ENCODE data around the gene ANKRD36B. TPM values are rescaled to one million over a fixed set of nuclear protein-coding genes. Genes with fewer than 3 reads are reported as not detected.
"Not testable (repeated sequence)": the region's sequence is repeated elsewhere in the genome, so short reads cannot be mapped to it uniquely, and the experiment has no call there.

Gene ANKRD36B
- total RNA-seq, 2 donors from 2014 or later: 5.5 to 8.0 TPM

- DNase-seq; ATAC-seq; intact Hi-C loops (cut with DNase I): not testable (repeated sequence)
Observed at GRCh38 chr2:97565674-97566073, 24.0 kb downstream of the ANKRD36B start.

- DNase-seq; ATAC-seq; intact Hi-C loops (cut with DNase I): not testable (repeated sequence)
Observed at GRCh38 chr2:97552406-97552805, 37.3 kb downstream of the ANKRD36B start.

GRCh38 chr2:97550498-97550897 lies 39.2 kb downstream of the ANKRD36B start:
- DNase-seq; intact Hi-C loops (cut with DNase I); ATAC-seq: not testable (repeated sequence)

GRCh38 chr2:97549058-97549457 lies 40.6 kb downstream of the ANKRD36B start:
- intact Hi-C loops (cut with DNase I); ATAC-seq; DNase-seq: not testable (repeated sequence)

- DNase-seq; ATAC-seq; intact Hi-C loops (cut with DNase I): not testable (repeated sequence)
Observed at GRCh38 chr2:97548536-97548935, 41.1 kb downstream of the ANKRD36B start.

- DNase-seq: no peak
- no peak for ATAC-seq
- intact Hi-C loops (cut with DNase I): no loop called here
Observed at GRCh38 chr2:97546711-97547110, 43.0 kb downstream of the ANKRD36B start.

- intact Hi-C loops (cut with DNase I); ATAC-seq; DNase-seq: not testable (repeated sequence)
Observed at GRCh38 chr2:97544911-97545310, 44.8 kb downstream of the ANKRD36B start.

- ATAC-seq; DNase-seq; intact Hi-C loops (cut with DNase I): not testable (repeated sequence)
Observed at GRCh38 chr2:97525904-97526303, 63.8 kb downstream of the ANKRD36B start.

- DNase-seq; intact Hi-C loops (cut with DNase I); ATAC-seq: not testable (repeated sequence)
Observed at GRCh38 chr2:97523816-97524215, 65.9 kb downstream of the ANKRD36B start.

- DNase-seq; intact Hi-C loops (cut with DNase I); ATAC-seq: not testable (repeated sequence)
Observed at GRCh38 chr2:97522916-97523555, 66.6 kb downstream of the ANKRD36B start.

GRCh38 chr2:97495651-97496050 lies 94.0 kb downstream of the ANKRD36B start:
- DNase-seq; intact Hi-C loops (cut with DNase I); ATAC-seq: not testable (repeated sequence)

- ATAC-seq; intact Hi-C loops (cut with DNase I): not testable (repeated sequence)
- DNase-seq: peak; percentile 10
Observed at GRCh38 chr2:97490141-97490540, 99.5 kb downstream of the ANKRD36B start.

Other genes with a start within 250 kb of the ANKRD36B start
- gene COX5B, start 56.2 kb upstream of the ANKRD36B start, total RNA-seq: 100 to 1,000 TPM; 939 to 947 TPM
- 10 to 100 TPM; 51.0 to 65.3 TPM for gene ACTR1B, start 74.2 kb upstream of the ANKRD36B start, total RNA-seq
- 1 to 10 TPM; 2.7 to 3.9 TPM for gene C2orf92, start 79.8 kb upstream of the ANKRD36B start, total RNA-seq
- 1 to 10 TPM; 1.6 to 2.6 TPM for gene ZAP70, start 123.7 kb upstream of the ANKRD36B start, total RNA-seq

Measured in left cardiac atrium (tissue), 4 donors.